Fibroblast of villous mesenchyme (primary cell): Measurements from ENCODE around the gene RAB25. TPM values are rescaled to one million over a fixed set of nuclear protein-coding genes. Genes with fewer than 3 reads are reported as not detected.

Experiments used
- DNase-seq: peaks from one replicate; pipeline ENCODE4 v3.0.0-alpha.2; 2010; ENCODE audit warnings: low read depth
- H3K4me3 ChIP-seq: 2 replicates; pipeline ENCODE4 v1.5.1; 2011; ENCODE audit warnings: low read depth, mild to moderate bottlenecking, low read length
- total RNA-seq: library from RNA; depleted of rRNA; stranded (reverse); fragments of >200 nt; gene quantifications from 2 replicates; pipeline ENCODE4 v1.2.3, GENCODE V29; 2012
- TF ChIP-seq, protein P1 (sequence below): IDR thresholded peaks from 2 replicates; pipeline ENCODE4 v1.5.1; 2012; ENCODE audit warnings: low read depth, mild to moderate bottlenecking, low read length; ENCODE audit not compliant: insufficient read depth

RAB25 gene
- total RNA-seq, 1 donor = not detected

DNA sequence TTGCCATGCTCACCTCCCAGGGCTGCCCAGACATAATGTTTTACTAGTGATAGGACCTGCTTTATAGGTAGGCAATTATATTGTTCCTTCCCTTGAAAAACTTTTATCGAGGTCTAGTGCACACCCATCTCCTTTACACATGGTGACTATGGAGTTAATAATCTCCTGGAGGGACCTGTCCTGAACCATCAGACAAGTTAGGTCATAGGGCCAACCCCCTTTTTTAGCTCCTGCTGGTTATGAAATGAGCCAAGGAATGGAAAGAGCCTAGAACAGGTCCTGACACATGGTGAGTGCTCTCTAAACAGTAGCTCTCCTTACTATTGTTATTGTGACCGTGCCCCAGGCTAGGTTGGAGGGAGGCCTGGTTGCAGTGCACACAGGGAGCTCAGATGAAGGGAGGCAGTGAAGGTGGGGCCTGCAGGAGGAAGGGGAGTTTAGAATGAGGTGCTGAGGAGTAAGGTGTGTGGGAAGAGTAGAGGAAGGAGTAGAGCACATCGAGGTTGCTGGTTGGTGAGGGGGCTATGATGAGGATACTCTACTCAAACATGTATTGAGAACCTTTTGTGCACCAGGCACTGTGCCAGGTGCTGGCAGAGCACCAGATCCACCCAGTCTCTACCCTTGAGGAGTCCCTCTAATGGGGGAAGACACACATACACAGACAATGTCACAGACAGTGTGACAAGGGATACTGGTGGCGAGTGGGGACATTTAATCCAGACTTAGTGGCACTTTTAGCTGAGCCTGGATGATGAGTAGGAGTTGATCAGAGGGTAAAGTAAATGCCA, 39.4 kb downstream of the RAB25 start:
- TF ChIP-seq, protein P1, sequence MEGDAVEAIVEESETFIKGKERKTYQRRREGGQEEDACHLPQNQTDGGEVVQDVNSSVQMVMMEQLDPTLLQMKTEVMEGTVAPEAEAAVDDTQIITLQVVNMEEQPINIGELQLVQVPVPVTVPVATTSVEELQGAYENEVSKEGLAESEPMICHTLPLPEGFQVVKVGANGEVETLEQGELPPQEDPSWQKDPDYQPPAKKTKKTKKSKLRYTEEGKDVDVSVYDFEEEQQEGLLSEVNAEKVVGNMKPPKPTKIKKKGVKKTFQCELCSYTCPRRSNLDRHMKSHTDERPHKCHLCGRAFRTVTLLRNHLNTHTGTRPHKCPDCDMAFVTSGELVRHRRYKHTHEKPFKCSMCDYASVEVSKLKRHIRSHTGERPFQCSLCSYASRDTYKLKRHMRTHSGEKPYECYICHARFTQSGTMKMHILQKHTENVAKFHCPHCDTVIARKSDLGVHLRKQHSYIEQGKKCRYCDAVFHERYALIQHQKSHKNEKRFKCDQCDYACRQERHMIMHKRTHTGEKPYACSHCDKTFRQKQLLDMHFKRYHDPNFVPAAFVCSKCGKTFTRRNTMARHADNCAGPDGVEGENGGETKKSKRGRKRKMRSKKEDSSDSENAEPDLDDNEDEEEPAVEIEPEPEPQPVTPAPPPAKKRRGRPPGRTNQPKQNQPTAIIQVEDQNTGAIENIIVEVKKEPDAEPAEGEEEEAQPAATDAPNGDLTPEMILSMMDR = no peak
- DNase-seq = no peak
- no peak overlapping the region for H3K4me3 ChIP-seq

DNA sequence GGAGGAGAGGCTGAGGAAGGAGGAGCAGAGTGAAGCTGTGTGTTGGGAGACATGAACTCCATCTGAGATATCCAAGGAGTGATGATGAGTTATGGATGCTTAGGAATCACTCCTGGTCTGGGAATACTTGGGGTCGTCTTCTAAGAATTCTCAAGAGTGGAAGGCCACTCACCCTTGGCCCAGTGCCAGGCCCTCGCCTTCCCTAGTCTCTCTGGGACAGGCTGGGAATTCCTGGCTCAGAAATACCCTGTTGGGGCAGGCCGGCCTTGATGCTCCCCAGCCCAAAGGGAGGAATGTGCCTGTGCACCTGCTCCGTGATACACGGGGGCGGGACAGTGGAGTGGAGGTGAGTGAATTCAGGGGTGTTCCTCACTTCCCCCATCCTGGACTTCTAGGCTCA, 40.9 kb downstream of the RAB25 start:
- DNase-seq = no peak
- TF ChIP-seq, protein P1 = no peak
- H3K4me3 ChIP-seq = no peak overlapping the region

GRCh38 chr1:156102633-156103511, 41.9 kb downstream of the RAB25 start:
- TF ChIP-seq, protein P1 = no peak
- peak; percentile 50 for DNase-seq
- no peak overlapping the region for H3K4me3 ChIP-seq

- no peak overlapping the region for H3K4me3 ChIP-seq
- DNase-seq = peak; percentile 37
- TF ChIP-seq, protein P1 = no peak
These were observed 42.6 kb downstream of the RAB25 start for GRCh38 chr1:156103521-156103947.

GRCh38 chr1:156104065-156104810, 43.3 kb downstream of the RAB25 start:
- no peak overlapping the region for H3K4me3 ChIP-seq
- TF ChIP-seq, protein P1 = no peak
- peak; percentile 83 for DNase-seq
